ENCODE data around the gene MYH7B.

The MYH7B gene

DNA sequence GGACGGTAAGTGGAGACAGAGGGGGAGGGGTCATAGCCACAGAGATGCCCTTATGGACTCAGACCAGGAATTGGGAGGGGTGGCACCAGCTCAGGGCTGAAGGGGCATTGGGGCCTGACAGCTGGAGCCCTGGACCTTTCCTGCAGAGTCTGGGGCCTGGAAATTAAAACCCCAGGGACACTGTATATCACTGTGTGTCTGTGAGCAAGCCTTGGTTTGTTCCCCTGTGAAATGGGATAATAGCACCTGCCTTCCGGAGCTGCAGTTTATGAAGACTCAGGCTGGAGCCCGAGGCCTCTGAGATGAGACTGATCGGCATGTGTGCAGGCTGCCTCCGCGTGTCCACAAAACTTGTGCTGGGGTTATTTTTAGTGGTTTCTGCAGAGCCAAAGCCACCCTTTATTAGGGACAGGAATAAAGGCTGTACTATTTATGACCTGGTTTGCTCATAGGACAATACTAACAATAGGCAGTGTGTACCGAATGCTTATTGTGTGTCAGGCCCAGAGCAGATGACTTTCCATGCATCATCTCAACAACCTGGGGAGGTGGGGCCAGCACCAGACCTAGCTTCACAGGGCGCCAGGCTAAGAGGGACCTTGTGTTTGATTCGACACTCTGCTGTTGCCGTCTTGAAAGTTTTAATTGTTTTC, 22.6 kb downstream of the MYH7B start:
- DNase-seq: no peak

DNA sequence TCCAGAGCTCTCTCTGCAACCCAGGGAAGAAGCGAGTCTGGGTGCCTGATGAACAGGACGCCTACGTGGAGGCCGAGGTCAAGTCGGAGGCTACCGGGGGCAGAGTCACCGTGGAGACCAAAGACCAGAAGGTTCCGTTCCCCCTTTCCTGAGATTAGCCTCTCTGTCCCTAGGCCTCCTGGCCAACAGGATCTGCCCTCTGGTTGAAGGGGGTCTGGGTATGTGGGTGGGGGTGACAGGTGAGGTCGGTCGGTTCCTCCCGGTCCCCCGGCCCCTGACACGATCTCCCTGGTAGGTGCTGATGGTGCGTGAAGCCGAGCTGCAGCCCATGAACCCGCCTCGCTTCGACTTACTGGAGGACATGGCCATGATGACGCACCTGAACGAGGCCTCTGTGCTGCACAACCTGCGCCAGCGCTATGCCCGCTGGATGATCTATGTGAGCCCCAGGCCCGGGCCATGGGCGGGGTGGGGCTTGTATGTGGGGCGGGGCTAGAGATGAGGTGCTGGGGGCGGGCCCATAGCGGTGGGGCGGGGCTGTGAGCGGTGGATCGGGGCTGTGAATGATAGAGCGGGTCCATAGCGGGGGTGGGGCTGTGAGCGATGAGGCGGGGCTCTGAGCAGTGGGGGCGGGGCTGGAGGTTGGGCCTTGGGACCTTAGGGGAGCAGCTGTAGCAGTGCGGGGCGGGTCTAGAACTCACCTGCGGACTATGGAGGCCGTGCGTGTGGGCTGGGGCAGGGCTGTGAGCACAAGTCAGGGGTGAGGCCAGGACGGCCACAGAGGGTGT, 23.9 kb downstream of the MYH7B start:
- DNase-seq: no peak

DNA sequence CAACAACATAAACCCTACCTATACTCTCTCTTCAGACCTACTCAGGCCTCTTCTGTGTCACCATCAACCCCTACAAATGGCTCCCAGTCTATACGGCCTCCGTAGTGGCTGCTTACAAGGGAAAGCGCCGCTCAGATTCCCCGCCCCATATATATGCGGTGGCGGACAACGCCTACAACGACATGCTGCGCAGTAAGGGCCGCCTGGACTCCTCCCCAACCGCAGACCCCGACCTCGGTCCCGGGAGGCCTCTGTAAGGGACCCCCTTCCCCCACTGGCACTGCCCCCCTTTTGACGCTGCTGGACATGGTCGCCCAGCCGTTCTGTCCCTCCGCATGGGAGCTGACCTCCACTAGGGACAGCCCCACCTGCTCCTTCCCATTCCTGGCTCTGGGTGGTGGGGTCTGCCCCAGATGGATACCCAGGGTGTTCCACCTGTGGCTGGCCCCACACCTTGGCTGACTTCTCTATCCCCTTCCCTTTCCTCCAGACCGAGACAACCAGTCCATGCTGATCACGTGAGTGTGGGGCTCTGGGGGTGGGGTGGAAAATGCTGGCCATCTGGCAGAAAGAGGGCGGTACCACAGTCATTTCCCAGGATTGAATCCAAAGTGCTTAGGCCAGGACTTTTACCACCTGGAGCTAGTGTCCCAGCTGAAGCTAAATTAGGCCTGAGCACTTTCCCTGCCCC, 25.0 kb downstream of the MYH7B start:
- DNase-seq: no peak

DNA sequence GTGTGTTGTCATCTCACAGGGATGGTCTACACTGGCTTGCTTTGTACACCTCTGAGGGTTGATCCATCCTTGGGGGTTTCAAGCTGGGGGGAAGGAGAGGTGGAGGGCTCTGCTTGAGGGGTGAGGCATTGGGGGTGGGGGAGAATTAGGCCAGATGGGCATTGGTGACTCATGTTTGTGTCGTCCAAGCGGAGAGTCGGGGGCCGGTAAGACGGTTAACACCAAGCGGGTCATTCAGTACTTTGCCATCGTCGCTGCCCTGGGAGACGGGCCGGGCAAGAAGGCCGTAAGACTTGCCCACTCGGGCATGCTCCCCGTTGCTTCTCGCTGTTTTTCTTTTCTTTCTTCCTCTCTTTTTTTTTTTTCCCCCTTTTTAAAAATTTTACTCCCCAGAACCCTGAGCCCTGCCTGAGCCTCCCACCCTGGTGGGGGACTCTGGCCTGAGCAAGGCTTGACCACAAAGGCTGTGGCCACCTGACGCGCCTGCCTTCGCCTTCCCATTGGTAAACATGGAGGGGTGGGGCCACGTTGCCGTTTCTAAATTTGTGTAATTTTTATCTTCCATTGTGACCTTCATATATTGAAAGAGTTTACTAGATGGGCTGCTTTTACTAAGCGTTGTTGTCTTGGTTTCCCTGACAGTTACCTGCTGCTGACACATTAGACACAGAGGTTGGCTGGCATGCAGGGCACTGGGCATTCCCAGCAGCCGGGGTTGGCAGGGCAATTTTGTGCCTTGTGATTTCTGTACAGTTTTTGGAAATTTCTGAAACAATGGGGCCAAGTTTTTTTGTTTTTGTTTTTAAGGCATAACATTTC, 26.8 kb downstream of the MYH7B start:
- DNase-seq: no peak

DNA sequence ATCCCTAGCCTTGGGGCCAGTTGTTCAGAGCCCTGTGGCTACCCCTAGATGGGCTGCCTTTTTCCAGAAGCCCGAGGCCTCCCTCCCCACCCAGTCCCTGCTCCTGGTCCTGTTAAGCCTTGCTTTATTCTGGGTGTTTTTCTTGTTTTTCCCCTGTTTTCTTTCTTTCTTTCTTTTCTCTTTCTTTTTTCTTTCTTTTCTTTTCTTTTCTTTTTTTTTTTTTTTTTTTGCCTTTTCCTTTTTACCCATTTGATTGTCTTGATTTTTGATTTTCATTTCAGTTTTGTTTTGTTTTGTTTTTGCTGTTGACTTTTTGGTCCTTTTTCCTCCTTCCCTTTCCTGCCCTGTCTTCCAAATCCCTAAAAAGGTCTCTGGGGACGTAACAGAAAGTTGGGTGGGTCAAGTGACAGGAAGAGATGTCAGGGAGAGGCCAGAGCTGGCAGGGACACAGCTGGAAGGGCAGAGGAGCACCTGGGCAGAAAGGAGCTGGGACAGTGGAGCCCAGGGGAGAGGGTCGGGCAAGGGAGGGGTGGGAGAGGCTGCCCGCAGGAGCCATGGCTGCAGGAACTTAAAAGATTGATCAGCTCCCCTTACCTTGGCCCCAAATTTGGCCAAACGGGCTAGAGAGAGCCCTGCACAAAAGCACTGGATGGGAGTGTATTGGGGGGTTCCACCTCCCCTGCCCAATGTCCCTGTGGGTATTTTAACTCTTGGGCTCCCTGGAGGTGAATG, 27.6 kb downstream of the MYH7B start:
- DNase-seq: no peak

DNA sequence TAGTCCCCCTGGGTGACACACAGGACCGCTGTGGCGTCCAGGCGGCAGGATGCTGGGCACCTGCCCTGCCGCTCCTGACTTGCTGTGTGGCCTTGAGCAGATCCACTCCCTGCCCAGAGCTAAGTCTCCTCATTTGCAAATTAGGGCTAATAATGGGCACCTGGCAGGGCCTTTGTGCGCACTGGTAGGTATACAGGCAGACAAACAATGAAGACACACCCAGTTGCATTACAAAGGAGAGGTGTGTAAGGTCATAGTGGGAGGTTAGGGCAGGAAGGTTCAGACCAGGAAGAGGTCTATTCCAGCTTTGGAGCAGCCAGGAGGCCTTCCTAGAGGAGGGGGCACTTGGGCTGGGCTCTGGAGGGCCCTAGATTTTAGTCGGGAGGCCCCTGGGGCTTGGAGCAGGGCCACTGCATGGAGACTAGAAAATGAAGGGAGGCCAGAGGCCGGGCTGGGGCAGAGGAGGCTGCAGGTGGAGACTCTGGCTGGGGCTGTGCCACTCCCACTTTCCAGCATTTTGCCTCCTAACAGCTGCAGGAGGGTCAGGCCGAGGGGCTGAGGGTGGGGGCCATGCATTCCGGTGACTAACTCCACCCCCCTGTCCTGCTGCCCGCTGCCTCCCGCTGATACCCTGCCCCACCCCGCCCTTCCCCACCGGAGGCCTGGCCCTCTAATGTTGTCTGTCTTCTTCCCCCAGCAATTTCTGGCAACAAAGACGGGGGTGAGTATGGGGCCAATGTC, 28.5 kb downstream of the MYH7B start:
- no peak for DNase-seq

DNA sequence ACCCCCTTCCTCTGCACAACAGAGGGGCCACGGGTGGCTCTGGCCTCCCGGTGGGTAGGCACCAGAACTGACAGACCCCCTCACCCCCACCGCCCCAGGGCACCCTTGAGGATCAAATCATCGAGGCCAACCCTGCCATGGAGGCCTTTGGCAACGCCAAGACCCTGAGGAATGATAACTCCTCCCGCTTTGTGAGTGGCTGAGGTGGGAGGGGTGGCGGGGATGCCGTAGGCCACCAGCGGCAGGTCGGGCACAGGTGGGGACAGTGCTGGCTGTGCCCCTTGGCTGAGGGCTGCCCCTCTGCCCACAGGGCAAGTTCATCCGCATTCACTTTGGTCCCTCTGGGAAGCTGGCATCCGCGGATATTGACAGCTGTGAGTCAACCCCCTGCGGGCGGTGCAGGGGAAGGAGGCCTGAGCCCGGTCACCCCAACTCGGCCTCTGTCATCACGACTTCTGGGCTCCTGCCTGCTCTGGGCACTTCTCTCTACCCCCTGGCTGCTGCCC, 29.1 kb downstream of the MYH7B start:
- no peak for DNase-seq

DNA sequence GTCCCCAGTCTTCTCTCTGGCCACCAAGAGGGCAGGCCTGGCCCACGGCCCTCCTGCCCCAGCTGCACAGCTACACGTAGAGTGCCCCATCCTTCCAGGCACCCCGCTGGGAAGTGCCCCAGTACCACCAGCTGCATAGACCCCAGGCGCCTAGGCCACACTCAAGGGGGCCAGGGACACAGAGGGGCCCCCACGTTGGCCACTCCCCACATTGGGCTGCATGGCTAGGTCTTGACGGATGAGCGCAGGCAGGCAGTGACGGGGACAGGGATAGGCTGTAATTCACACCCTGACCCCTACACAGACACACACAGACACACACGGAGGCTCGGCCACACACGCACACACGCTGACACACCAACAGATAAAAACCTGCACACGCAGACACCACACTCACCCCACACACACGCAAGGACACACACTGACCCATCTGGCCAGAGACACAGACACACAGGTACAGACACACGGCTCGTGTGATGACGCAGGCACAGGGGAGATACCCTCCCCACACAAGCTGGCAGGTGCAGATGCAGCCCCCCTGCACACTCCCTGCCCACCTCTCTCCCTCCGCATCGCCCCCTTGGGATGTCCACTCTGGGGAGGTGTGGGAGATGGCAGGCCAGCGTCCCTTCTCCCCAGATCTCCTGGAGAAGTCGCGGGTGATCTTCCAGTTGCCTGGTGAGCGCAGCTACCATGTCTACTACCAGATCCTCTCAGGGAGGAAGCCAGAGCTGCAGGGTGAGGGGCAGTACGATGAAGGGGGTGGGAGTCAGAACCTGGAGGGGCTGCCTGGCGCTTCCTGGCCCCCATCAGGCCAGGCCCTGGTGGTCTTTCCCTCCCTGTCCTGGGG, 30.0 kb downstream of the MYH7B start:
- DNase-seq: no peak

DNA sequence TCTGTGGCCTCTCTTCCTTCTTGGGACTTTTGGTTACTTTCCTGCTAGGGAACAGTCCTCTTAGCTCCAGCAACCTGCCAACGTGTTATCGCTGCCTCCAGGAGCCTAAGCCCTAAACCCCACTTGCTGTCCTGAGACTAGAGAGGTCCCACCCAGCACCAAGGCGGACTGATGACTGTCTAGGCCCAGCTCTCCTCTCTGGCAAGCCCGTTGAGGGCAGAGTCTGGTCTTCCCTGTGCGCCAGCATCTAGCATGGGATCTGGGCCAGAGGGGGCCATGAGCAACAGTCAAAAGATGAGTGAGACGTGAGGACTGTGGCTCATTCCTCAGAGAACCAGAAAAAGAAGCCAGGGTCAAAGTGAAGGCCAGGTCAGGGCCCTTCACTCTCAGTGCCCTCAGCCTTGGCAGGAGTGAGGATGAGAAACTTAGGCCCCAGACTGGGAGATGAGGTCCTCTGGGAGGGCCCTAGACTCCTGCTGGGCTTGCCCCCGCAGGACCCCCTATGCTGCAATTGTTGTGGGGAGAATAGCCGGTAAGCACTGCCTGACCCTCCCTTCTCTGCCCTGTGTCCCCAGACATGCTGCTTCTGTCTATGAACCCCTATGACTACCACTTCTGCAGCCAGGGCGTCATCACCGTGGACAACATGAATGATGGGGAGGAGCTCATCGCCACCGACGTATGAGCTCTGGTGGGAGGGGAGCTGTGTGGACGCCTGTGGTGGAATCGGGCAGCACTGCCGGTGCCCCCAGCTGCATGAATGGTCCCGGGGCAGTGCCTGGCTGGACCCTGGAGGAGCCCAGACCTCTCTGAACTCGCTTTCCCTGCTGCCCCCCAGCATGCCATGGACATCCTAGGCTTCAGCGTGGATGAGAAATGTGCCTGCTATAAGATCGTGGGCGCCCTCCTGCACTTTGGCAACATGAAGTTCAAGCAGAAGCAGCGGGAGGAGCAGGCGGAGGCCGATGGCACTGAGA, 30.9 kb downstream of the MYH7B start:
- no peak for DNase-seq

DNA sequence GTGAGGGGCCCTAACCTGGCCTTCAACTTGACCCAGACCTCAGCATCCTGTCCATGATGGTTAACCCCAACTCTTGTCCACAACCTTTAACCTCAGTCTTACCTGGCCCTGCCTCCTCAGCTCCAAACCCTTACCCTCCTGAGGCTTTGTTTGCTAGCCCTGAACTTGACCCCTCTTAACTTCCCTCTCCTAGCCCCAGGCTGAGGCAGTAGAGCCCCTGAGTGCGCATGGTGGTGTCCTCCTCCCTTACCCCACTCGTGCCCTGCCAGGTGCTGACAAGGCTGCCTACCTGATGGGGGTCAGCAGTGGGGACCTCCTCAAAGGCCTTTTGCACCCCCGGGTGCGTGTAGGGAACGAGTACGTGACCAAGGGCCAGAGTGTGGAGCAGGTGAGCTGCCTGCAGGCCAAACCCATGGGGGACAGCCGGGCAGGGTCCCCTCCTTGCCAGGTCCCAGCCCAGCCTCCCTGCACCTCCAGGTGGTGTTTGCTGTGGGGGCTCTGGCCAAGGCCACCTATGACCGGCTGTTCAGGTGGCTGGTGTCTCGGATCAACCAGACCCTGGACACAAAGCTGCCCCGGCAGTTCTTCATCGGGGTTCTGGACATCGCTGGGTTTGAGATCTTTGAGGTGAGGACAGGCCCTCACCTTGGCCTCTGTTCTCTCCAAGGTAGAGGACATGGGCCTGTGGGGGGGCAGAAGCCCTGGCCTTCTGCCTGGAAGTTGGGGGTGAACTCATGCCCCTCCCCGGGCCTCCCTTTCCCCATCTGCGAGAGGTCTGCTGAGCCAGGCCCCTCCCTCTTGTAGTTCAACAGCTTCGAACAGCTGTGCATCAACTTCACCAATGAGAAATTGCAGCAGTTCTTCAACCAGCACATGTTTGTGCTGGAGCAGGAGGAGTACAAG, 31.9 kb downstream of the MYH7B start:
- DNase-seq: no peak

DNA sequence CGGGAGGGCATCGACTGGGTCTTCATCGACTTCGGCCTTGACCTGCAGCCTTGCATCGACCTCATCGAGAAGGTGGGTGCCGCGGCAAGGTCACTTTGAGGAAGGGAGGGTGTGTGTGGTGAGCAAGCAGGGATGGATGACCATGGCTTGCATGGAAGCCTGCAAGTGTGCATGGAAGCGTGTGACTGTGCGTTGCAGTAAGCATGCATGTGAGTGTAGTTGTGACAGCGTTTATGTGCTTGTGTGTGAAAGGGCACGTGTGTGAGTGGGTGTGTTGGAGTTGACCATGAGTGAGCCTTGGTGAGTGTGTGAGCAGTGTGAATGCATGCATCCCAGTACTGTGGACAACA, 32.5 kb downstream of the MYH7B start:
- no peak for DNase-seq

DNA sequence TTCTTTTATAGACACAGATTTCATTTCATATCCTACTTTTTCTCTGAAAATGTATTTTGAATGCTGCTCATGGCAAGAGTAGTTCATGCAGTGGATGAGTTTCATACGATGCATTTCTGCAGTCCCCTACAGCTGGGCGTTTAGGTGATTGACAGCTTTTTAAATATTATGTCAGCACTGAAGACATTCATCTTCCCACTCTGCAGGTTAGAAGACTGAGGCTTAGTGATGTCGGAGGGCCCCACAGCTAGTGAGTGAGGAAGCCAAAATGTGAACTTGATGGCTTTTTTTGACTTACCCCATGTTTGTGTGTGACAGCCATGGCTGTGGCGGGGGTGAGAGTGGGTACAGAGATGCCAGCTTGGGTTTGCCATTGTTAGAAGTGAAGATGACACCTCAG, 33.5 kb downstream of the MYH7B start:
- DNase-seq: no peak

DNA sequence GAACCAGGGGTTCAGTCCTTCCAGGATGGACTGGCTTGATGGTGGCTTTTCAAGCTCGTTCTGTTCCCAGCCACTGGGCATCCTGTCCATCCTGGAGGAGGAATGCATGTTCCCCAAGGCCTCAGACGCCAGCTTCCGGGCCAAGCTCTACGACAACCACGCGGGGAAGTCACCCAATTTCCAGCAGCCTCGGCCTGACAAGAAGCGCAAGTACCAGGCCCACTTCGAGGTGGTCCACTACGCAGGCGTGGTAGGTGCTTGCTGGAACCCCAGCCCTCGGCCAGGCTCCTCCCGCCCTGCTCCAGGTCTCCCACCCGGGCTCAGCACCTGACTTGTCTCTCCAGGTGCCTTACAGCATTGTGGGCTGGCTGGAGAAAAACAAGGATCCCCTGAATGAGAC, 34.0 kb downstream of the MYH7B start:
- DNase-seq: no peak

DNA sequence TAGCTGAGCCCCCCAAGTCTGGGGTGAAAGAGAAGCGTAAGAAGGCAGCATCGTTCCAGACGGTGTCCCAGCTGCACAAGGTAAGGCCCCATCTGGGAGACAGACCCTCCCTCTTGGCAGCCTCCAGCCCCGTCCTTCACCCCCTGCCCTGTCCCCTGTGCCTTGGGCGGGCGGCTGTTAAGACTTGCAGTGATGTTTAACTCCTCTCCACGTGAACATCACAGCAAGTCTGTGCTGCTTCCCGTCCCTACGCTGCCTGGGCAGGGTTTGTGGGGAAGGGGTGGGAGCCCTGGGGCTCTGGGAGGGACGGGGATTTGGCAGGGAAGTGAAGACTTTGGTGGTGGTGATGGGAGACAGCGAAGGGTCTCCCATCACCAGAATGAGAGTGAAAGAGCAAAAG, 34.6 kb downstream of the MYH7B start:
- DNase-seq: no peak

DNA sequence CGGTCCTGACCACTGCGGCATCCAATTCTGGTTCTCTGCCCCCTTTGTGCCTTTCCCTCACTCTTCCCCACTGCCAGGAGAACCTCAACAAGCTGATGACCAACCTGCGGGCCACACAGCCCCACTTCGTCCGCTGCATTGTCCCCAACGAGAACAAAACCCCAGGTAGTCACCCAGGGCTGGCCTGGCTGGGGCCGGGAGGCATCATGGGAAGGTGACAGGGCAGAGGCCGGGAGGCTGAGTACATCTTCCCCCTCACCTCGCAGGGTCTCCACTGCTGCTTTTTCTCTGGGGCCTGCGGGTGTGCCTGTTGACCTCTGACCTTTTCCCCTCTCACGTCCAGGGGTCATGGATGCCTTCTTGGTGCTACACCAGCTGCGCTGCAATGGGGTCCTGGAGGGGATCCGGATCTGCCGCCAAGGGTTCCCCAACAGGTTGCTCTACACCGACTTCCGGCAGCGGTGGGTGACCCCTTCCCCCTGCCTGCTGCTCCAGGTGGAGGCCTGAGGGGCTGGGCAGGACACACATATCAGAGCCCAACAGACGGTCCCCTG, 35.1 kb downstream of the MYH7B start:
- no peak for DNase-seq

DNA sequence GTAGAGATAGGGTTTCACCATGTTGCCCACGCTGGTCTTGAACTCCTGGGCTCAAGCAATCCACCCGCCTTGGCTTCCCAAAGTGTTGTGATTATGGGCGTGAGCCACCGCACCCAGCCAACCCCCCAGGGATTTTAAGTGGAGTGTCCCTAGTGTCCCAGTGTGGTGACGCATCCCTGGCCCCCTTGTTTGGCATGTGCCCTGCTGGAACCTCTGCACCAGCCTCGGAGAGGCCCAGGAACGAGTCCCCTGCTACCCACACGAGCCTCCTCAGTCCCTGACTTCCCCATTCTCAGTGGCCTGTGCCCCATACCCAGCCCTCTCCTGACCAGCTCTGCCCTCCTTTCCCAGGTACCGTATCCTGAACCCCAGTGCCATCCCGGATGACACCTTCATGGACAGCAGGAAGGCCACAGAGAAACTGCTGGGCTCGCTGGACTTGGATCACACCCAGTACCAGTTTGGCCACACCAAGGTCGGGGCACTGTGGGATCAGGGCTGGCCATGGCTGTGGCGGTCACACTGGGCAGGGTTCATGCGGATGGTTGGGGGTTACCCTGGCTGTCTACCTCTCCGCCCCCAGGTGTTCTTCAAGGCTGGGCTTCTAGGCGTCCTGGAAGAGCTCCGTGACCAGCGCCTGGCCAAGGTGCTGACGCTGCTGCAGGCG, 37.2 kb downstream of the MYH7B start:
- no peak for DNase-seq

DNA sequence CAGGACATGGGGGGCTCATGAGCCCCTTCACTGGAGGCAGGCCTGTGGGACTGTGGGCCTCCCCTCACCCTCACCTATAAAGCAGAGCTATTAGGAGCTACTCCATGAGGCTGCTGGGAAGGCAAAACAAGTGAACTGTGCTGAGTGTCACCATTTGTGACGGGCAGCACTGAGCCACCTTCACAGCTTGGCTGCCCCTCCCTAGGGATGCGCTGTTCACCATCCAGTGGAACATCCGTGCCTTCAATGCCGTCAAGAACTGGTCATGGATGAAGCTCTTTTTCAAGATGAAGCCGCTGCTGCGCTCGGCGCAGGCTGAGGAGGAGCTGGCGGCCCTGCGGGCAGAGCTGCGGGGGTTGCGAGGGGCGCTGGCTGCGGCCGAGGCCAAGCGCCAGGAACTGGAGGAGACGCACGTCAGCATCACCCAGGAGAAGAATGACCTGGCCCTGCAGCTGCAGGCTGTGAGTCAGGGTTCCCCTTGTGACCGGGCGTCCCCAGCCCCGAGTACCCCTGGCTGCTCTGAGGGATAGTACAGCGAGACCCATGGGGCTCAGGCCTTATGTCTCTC, 38.4 kb downstream of the MYH7B start:
- no peak for DNase-seq
